ENCODE results near the gene CCDC8.

CCDC8 gene, protein sequence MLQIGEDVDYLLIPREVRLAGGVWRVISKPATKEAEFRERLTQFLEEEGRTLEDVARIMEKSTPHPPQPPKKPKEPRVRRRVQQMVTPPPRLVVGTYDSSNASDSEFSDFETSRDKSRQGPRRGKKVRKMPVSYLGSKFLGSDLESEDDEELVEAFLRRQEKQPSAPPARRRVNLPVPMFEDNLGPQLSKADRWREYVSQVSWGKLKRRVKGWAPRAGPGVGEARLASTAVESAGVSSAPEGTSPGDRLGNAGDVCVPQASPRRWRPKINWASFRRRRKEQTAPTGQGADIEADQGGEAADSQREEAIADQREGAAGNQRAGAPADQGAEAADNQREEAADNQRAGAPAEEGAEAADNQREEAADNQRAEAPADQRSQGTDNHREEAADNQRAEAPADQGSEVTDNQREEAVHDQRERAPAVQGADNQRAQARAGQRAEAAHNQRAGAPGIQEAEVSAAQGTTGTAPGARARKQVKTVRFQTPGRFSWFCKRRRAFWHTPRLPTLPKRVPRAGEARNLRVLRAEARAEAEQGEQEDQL

DNA sequence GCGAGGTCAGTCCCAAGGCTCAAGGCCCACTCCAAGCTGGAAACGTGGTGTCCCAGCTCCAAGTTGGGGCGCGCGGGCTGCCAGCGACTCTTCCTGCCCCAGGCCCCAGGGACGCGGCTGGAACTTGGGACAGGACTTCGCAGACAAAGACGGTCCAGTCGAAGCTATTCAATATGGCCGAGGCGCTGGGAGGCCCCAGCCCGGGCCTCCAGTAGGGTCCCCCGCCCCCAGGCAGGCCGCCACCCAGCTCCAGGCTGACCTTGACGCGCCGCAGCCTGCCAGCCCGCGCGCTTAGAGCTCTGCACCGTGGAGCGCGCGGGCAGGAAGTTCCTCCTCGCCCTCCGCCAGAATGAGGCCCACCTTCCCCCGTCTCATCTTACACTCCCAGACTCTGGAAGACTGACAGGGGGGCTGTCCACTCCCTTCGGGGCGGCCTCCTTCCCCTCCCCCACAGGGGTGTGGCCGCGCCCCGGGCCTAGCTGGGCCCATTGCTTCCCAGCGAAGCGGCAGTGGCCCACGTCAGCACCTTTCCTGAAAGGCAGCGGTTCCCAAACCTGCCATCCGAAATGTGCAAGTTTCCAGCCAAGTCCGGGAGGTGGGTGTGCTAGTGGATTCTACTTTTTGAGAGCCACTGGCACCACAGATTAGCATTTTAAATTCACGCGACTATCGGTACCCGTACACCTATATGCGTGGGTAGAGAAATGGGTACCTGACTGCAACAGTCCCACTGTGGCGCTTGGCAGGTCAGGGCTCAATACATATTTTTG is at the start of gene CCDC8:
CCDC8 (minus strand) TSS at position 303 of the 770 bp plus-strand sequence. CDS start 754 bp downstream, outside the sequence.
- no peak within 1 kb of the TSS for H3K27ac ChIP-seq (ENCODE audit: low read length)
- no peaks in the 10 kb centered on the region for H3K9me3 ChIP-seq (ENCODE audit: insufficient read depth, low read length, severe bottlenecking)
- no peak within 1 kb of the TSS for H3K4me3 ChIP-seq (ENCODE audit: low read depth in 1 of 2, low read length in 2 of 2)
- H2AFZ ChIP-seq (ENCODE audit: low read depth, low read length) = no peak within 1 kb of the TSS
- H3K79me2 ChIP-seq (ENCODE audit: insufficient read depth, low read length) = no peaks in the 10 kb centered on the region
- no peak within 1 kb of the TSS for H3K4me2 ChIP-seq (ENCODE audit: insufficient read depth, low read length)
- H4K20me1 ChIP-seq (ENCODE audit: insufficient read depth, low read length) = no peaks in the 10 kb centered on the region
- ATAC-seq (ENCODE audit: insufficient read depth, low read depth) (no peak), DNase-seq (no peak)
- H3K27me3 ChIP-seq (ENCODE audit: insufficient read depth, low read length, poor library complexity) = peaks cover 8% of the 10 kb centered on the region
- H3K36me3 ChIP-seq (ENCODE audit: insufficient read depth, low read length) = no peaks in the 10 kb centered on the region
- no peak within 1 kb of the TSS for H3K9ac ChIP-seq (ENCODE audit: low read depth, low read length)
- 0 out of 2 replicates have a peak, but pooled peaks cover 6% of the 10 kb centered on the region for H3K4me1 ChIP-seq (ENCODE audit: insufficient read depth, low read length)
- TF ChIP-seq EZH2 (IDR thresholded peaks at IDR 0.05; ENCODE audit: borderline replicate concordance, low read depth, low read length, severe bottlenecking) (no peak), CTCF (IDR thresholded peaks at IDR 0.05; ENCODE audit: borderline replicate concordance, extremely low read depth, low read length, poor library complexity, severe bottlenecking) (no peak)

DNA sequence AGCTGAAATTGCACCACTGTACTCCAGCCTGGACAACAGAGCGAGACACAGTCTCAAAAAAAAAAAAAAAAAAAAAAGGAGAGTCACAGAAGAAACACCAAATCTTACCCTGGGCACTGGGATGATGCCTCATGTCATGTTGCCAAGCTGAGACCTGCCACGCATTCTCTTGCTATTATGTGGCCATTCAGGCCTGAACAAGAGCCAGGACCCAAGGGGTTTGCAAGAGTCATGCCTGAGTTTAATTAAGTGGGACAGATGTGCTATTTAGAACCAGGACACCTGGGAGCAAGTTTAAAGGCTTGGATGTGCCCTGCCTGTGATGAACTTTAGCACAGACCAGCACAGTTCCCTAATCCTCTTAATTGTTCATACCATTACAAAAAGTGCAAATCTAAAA is 48.2 kb upstream of the CCDC8 start:
- TF ChIP-seq CTCF (IDR thresholded peaks at IDR 0.05; ENCODE audit: borderline replicate concordance, extremely low read depth, low read length, poor library complexity, severe bottlenecking) (no peak), EZH2 (IDR thresholded peaks at IDR 0.05; ENCODE audit: borderline replicate concordance, low read depth, low read length, severe bottlenecking) (no peak)
- Histone ChIP-seq H2AFZ (ENCODE audit: low read depth, low read length) (no peak overlapping the region), H3K4me1 (ENCODE audit: insufficient read depth, low read length) (no peaks in the 10 kb centered on the region), H3K79me2 (ENCODE audit: insufficient read depth, low read length) (no peaks in the 10 kb centered on the region), H3K9ac (ENCODE audit: low read depth, low read length) (no peak overlapping the region), H3K27me3 (ENCODE audit: insufficient read depth, low read length, poor library complexity) (peaks cover 7% of the 10 kb centered on the region), H4K20me1 (ENCODE audit: insufficient read depth, low read length) (no peaks in the 10 kb centered on the region), H3K27ac (ENCODE audit: low read length) (no peak overlapping the region), H3K4me2 (ENCODE audit: insufficient read depth, low read length) (no peak overlapping the region), H3K4me3 (ENCODE audit: low read depth in 1 of 2, low read length in 2 of 2) (no peak overlapping the region), H3K36me3 (ENCODE audit: insufficient read depth, low read length) (no peaks in the 10 kb centered on the region), H3K9me3 (ENCODE audit: insufficient read depth, low read length, severe bottlenecking) (no peaks in the 10 kb centered on the region)
- DNase-seq (no peak), ATAC-seq (ENCODE audit: insufficient read depth, low read depth) (no peak)

DNA sequence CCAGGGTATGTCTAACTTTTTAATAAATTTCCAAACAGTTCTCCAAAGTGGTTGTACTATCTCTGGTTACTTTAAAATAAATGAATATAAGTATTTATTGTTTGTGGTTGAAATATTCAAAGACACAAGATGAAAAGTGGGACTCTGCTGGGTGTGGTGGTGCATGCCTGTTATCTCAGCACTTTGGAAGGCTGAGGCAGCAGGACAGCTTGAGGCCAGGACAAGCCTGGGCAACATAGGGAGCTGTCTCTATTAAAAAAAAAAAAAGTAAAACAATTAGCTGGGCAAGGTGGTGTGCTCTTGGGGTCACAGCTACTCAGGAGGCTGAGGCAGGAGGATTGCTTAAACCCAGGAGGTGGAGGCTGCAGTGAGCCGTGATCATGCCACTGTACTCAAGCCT is 47.6 kb upstream of the CCDC8 start:
- no peak overlapping the region for H3K27ac ChIP-seq (ENCODE audit: low read length)
- no peak overlapping the region for H3K4me2 ChIP-seq (ENCODE audit: insufficient read depth, low read length)
- no peak for DNase-seq
- H3K36me3 ChIP-seq (ENCODE audit: insufficient read depth, low read length) = no peaks in the 10 kb centered on the region
- no peaks in the 10 kb centered on the region for H4K20me1 ChIP-seq (ENCODE audit: insufficient read depth, low read length)
- no peak overlapping the region for H2AFZ ChIP-seq (ENCODE audit: low read depth, low read length)
- no peak overlapping the region for H3K4me3 ChIP-seq (ENCODE audit: low read depth in 1 of 2, low read length in 2 of 2)
- H3K9ac ChIP-seq (ENCODE audit: low read depth, low read length) = no peak overlapping the region
- TF ChIP-seq EZH2 (IDR thresholded peaks at IDR 0.05; ENCODE audit: borderline replicate concordance, low read depth, low read length, severe bottlenecking) (no peak), CTCF (IDR thresholded peaks at IDR 0.05; ENCODE audit: borderline replicate concordance, extremely low read depth, low read length, poor library complexity, severe bottlenecking) (no peak)
- H3K27me3 ChIP-seq (ENCODE audit: insufficient read depth, low read length, poor library complexity) = peaks cover 7% of the 10 kb centered on the region
- no peaks in the 10 kb centered on the region for H3K9me3 ChIP-seq (ENCODE audit: insufficient read depth, low read length, severe bottlenecking)
- no peaks in the 10 kb centered on the region for H3K79me2 ChIP-seq (ENCODE audit: insufficient read depth, low read length)
- H3K4me1 ChIP-seq (ENCODE audit: insufficient read depth, low read length) = no peaks in the 10 kb centered on the region
- ATAC-seq (ENCODE audit: insufficient read depth, low read depth) = no peak

All from DND-41 (cell line).